Fibroblast of upper back skin (primary cell): Measurements from ENCODE around the gene APBB3.
"Not testable (repeated sequence)": the region's sequence is repeated elsewhere in the genome, so short reads cannot be mapped to it uniquely, and the experiment has no call there.

Experiments
- DNase-seq: peaks from one replicate; pipeline ENCODE4 v3.0.0-alpha.2; 2013

APBB3 gene

GRCh38 chr5:140564196-140565023, at the start of gene APBB3, which contains the start of gene SLC35A4:
APBB3 (minus strand) TSS chr5:140564598; CDS start chr5:140564245, 353 bp downstream.
SLC35A4 (plus strand) TSS chr5:140564828; CDS start chr5:140567170, 2,342 bp downstream.
- DNase-seq, result peak; percentile 99

GRCh38 chr5:140611020-140611521, 46.7 kb upstream of the APBB3 start:
- no peak for DNase-seq

- DNase-seq, result no peak
These were observed 44.7 kb upstream of the APBB3 start for GRCh38 chr5:140609126-140609525.

- no peak for DNase-seq
These were observed 44.3 kb upstream of the APBB3 start for GRCh38 chr5:140608722-140609121.

GRCh38 chr5:140607031-140607430, 42.6 kb upstream of the APBB3 start:
- DNase-seq, result no peak

- no peak for DNase-seq
These were observed 41.5 kb upstream of the APBB3 start for GRCh38 chr5:140605879-140606278.

GRCh38 chr5:140603734-140604133, 39.3 kb upstream of the APBB3 start:
- DNase-seq, result no peak

- DNase-seq, result not testable (repeated sequence)
These were observed 39.0 kb upstream of the APBB3 start for GRCh38 chr5:140603446-140603698.

GRCh38 chr5:140602147-140602546, 37.7 kb upstream of the APBB3 start:
- DNase-seq, result no peak

- DNase-seq, result no peak
These were observed 35.7 kb upstream of the APBB3 start for GRCh38 chr5:140600096-140600495.

- DNase-seq, result no peak
These were observed 34.4 kb upstream of the APBB3 start for GRCh38 chr5:140598836-140599235.

GRCh38 chr5:140596321-140596741, 31.9 kb upstream of the APBB3 start:
- DNase-seq, result no peak

- DNase-seq, result no peak
These were observed 31.3 kb upstream of the APBB3 start for GRCh38 chr5:140595538-140596300.

- no peak for DNase-seq
These were observed 29.8 kb upstream of the APBB3 start for GRCh38 chr5:140594169-140594568.

- DNase-seq, result not testable (repeated sequence)
These were observed 28.7 kb upstream of the APBB3 start for GRCh38 chr5:140593070-140593469.

- peak; percentile 39 for DNase-seq
These were observed 27.5 kb upstream of the APBB3 start for GRCh38 chr5:140591747-140592372.

- DNase-seq, result no peak
These were observed 26.5 kb upstream of the APBB3 start for GRCh38 chr5:140590861-140591260.

- peak; percentile 13 for DNase-seq
These were observed 24.1 kb upstream of the APBB3 start for GRCh38 chr5:140588311-140589070.

GRCh38 chr5:140587495-140587894, 23.1 kb upstream of the APBB3 start:
- no peak for DNase-seq

GRCh38 chr5:140579188-140579747, 14.9 kb upstream of the APBB3 start:
- not testable (repeated sequence) for DNase-seq

GRCh38 chr5:140576776-140577201, 12.4 kb upstream of the APBB3 start:
- no peak for DNase-seq

- DNase-seq, result no peak
These were observed 10.9 kb upstream of the APBB3 start for GRCh38 chr5:140575309-140575708.
